ENCODE measurements around the gene DAZ2.
"Not testable (repeated sequence)": the region's sequence is repeated elsewhere in the genome, so short reads cannot be mapped to it uniquely, and the experiment has no call there.

DAZ2 gene

GRCh38 chrY:23219233-23219632 lies at the start of gene DAZ2:
DAZ2 (plus strand) TSS chrY:23219533; CDS start chrY:23219741, 208 bp downstream.
- not testable (repeated sequence) for DNase-seq

GRCh38 chrY:23198908-23199307 lies 20.4 kb upstream of the DAZ2 start, which contains the start of gene DAZ1:
DAZ1 (minus strand) TSS chrY:23199008; CDS start chrY:23198800, 208 bp downstream.
- DNase-seq = not testable (repeated sequence)

- not testable (repeated sequence) for DNase-seq
Measured at GRCh38 chrY:23207455-23207854, 11.9 kb upstream of the DAZ2 start.

- not testable (repeated sequence) for DNase-seq
Measured at GRCh38 chrY:23209802-23210495, 9.4 kb upstream of the DAZ2 start.

GRCh38 chrY:23210681-23211080 lies 8.7 kb upstream of the DAZ2 start:
- DNase-seq = not testable (repeated sequence)
